ENCODE measurements around the gene SIAH1.

GRCh38 chr16:48373258-48374029 is 11.8 kb downstream of the SIAH1 start:
- no peak for TF ChIP-seq CTCF (IDR thresholded peaks at IDR 0.05)
- no peak for TF ChIP-seq POLR2A (IDR thresholded peaks at IDR 0.05)
- TF ChIP-seq EP300 (IDR thresholded peaks at IDR 0.05): no peak
